GM19452 (cell line): ENCODE results near the gene SLC66A2.
"Not testable (repeated sequence)": the region's sequence is repeated elsewhere in the genome, so short reads cannot be mapped to it uniquely, and the experiment has no call there.

Experiments used
- ATAC-seq: cut with Tn5 transposase; IDR thresholded peaks from one replicate; pipeline ENCODE4 v1.9.1; 2021; ENCODE audit not compliant: unreplicated experiment

SLC66A2 gene

DNA sequence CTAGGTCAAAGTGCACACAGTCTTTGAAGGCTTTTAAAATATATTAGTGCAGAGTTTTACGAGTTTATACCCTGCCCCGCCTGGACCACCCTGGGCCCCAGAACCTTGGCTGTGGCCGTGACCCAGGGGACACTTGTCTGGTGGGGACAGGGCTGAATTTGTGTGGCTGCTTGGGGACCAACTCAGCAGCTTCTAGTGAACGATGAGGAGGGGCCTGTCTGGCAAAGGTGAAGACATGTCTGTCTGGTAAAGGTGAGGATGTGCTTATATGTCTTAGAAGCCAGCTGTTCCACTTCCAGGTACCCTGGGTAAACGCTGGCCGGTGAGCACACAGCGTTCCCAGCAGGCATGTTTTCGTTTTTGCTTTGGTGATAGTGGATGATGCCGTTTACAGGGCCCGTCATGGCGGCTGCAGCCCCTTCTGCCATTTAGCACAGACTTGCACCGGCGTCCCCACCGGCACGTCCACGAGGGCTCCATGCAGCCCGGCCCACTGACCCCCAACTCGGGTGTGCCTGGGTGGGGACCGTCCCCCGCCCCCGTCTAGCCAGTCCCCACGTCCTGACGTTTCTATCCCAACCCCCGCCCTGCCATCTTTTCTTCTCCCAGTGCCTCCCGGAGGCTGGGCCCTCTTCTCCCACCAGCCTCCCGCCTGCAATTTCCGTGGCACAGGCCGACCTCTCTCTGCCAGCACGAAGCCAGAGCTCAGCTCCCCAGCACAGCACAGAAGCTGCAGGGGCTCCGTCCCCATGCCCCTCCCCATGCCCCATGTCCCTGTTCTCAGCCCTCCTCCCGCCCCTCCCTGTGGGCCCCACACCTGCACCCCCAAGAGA, 67.8 kb downstream of the SLC66A2 start:
- no peak for ATAC-seq

DNA sequence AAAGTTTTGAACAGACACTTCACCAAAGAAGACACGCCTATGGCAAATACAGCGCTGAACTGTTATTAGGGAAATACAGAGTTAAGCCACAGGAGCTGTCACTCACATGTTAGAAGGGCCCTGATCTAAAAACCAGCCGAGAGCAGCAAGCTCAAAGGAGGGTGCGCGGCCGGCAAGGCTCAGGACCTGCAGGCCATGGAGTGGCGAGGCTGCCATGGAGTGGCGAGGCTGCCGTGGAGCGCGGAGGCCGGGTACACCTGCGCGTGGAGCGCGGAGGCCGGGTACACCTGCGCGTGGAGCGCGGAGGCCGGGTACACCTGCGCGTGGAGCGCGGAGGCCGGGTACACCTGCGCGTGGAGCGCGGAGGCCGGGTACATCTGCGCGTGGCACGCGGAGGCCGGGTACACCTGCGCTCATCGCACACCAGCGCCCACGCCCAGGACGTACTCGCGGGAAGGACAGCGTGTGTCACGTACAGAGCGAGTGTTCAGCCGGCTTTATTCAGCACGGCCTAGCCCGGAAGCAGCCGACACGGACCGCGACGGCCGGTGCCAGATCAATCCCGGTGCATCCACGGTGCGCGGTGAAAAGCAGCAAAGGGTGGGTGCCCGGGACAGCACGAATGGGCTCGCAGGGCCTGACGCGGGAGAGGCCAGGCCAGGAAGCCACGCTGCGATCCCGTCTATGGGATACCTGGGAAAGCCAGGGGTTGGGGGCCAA, 68.8 kb downstream of the SLC66A2 start:
- no peak for ATAC-seq

DNA sequence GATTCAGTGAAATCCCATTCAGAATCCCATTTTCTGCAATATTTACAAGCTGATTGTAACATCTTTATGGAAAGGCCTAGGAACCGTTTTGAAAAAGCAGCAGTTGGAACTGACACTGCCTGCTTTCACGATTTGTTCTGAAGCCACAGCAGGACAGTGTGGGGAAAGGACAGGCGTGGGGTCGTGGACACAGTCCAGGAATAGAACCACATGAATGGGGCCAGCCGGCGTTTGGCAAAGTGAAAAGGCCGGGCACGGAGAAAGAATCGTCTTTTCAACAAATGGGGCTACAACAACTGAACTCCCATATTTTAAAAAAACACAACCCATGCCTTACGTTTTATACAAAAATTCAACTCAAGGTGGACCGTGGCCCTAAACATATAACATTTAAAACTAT, 69.8 kb downstream of the SLC66A2 start:
- ATAC-seq, result no peak

DNA sequence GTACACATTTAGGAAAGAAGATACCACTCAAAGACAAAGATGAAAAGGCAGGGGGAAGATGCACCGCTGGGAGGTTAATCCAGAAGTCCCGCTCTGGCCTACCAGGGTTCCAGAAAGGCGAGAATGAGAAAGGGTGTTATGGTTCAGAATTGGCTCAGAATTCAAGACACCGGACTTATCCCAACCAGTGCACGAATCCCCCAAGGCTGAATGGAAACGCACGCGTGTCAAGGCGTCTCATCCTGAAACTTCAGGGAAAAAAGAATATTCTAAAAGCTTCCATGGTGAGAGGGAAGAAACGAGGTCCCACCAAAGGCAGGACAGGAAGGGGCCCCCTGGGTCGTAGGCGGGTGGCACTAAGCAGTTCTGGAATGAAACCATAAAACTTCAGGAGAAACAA, 71.9 kb downstream of the SLC66A2 start:
- no peak for ATAC-seq

GRCh38 chr18:79878741-79879378, 72.6 kb downstream of the SLC66A2 start:
- no peak for ATAC-seq

DNA sequence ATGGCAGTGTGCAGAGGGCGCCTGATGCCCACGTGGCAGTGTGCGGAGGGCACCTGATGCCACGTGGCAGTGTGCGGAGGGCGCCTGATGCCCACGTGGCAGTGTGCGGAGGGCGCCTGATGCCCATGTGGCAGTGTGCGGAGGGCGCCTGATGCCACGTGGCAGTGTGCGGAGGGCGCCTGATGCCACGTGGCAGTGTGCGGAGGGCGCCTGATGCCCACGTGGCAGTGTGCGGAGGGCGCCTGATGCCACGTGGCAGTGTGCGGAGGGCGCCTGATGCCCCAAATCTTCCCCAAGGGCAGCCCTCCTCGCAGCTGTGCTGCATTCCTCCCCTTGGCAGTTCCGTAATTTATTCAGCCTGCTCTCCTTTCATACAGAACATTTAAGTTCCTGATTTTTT, 73.2 kb downstream of the SLC66A2 start:
- not testable (repeated sequence) for ATAC-seq

DNA sequence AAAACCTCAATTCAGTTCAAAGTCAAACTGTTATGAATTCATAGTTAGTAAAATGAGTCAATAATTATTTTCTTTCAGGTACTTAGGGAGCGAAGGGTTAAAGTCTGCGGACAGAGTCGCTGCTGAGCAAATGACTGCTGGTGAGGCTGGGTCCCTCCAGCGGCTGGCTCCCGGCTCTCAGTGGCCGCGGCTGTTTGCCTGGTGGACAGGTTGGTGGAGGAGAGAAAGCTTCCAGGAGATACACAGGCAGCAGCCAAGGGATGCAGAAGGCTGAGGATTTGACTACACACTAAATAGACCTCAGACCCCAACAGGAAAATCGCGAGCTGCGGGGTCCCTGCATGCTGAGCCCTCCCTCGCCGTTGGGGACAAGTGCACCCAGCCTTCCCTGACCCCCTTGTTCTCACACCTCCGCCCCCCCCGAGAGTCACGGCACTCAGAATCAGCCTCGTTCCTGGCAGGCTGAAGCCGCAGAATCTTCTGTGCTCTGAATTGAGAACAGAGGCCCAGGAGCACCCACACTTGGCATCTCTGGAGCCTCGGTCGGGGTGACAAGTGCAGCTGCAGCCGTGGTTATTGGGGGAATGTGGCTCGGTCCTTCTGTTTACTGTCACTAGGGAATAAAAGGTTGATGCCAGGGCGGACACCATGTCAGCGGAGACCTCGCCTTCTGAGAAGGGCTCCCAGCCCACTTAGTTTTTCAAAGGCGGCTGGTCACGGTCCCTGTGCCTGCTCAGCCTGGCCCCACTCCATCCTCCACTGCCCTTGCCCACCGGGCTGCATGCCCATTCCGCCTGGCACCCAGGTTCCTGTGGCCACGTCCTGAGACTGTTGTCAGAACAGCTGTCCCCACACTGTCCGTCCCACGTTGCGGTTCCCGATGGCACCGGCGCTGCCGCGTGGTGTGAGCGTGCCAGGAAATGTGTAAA, 74.0 kb downstream of the SLC66A2 start:
- ATAC-seq, result no peak

DNA sequence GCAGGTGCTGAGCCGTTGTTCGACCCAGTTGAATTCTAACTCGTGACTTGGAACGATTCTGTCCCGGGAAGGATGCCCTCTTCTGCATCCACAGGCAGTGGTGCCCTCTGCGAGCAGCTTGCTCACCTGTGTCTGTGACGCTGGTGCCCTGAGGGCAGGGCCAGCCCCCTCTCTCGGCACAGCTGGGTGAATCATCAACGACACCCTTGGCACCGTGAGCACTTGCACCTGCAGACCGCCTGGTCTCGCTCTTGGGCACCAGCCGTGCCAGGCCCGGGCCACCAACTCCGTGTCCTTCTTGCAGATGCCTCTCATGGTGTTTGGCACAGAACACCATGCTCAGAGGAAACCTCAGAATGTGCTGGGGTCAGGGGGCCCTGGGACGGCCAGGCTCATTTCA, 75.0 kb downstream of the SLC66A2 start:
- no peak for ATAC-seq

GRCh38 chr18:79875931-79876461, 75.5 kb downstream of the SLC66A2 start:
- no peak for ATAC-seq

DNA sequence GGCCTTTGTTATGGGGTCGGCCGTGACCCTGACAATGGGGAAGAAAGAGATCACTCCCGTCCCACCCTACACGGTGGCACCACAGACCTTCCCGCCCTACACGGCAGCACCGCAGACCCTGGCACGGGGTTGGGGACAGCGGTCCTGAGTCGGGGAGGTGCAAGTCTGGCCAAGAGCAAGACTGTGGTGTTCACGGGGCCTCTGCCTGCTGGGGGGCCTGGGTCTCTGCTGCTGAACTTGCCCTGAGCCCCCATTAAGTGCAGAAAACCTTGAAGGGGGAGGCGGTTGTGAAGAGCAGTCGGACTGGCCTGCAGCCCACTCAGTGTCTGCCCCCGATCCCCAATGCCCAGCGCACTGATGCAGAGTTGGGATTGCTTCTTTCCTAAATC, 75.9 kb downstream of the SLC66A2 start:
- no peak for ATAC-seq

DNA sequence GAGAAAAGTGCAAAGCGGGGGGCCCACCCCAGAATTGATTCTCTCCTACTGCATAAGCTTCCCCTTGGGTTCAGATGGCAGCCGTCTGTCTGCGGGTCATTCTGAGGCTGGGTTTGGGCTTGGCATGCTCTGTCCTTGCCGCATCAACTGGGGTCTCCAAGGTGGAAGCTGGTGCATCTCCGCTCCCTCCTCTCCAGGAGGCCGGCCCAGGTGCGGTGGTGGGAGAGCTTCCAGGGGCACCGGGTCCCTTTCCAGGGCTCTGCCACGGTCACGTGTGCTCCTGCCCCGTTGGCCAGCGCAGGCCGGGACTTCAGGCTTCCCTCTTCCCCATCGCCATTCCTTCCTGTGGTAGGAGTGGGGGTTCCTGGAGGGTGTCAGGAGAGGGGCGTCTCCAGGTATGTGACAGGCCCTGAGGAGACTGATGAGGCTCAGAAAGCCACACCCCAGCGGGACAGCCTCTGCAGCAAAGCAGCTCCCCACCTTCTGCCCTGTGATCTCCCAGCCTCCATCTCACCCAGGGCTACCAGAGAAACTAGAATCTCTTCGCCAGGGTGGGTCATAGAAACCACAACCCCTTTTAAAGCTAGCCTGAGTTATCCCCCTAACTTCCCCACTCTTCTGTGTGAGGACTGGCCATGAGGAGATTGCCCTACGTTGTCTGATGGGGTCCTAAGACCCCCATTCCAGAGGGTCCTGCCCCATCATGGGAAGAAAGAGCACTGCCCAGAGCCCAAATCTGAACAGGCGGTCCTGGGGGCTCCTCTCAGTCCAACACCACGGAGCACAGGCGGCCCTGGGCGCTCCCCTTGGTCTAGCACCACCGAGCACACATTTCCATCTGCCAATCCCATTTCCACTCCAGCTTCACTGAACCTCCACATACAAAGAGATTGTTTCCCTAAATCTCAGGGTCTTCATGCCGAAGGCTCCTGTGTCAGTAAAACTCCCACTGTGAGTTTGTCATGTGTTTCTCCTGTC, 76.6 kb downstream of the SLC66A2 start:
- no peak for ATAC-seq

- no peak for ATAC-seq
Observed at GRCh38 chr18:79873449-79874110, 77.9 kb downstream of the SLC66A2 start.

- no peak for ATAC-seq
Observed at GRCh38 chr18:79872527-79873444, 78.7 kb downstream of the SLC66A2 start.

- ATAC-seq, result no peak
Observed at GRCh38 chr18:79871481-79872091, 79.9 kb downstream of the SLC66A2 start.

DNA sequence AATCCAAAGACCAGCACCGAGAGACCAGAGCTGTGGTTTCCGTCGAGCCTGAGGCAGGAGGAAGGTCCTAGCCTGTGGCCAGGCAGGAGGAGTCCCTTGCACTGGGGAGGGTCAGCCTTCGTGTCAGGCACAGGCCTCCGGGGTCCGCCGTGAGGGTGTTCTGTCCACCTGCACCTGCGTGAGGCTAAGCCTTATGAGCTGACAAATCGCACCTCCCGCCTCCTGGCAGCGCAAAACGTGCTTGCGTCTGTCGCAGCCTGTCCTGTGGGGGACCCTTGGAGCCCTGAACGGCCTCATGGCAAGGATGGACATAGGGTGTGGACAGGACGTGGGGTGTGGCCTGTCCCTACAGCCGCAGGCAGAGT, 80.4 kb downstream of the SLC66A2 start:
- ATAC-seq, result no peak

- no peak for ATAC-seq
Observed at GRCh38 chr18:79870301-79871025, 81.0 kb downstream of the SLC66A2 start.
